ENCODE results near the gene NCAPG2.
"Not testable (repeated sequence)": the region's sequence is repeated elsewhere in the genome, so short reads cannot be mapped to it uniquely, and the experiment has no call there.

The NCAPG2 gene

DNA sequence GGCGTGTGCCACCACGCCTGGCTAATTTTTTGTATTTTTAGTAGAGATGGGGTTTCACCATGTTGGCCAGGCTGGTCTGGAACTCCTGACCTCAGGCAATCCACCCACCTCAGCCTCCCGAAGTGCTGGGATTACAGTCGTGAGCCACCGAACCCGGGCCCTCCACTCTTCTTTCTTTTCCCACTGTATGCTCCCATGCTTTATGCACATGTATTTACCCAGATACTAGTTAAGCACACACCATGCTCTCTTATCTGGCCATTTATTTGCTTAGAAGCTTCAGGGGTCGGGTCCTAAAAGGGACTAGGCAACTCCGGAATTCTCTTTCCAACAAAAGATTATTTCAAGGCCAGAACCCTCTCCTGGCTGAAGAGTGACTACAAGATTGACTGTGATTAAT is 78.3 kb downstream of the NCAPG2 start:
- not testable (repeated sequence) for DNase-seq

DNA sequence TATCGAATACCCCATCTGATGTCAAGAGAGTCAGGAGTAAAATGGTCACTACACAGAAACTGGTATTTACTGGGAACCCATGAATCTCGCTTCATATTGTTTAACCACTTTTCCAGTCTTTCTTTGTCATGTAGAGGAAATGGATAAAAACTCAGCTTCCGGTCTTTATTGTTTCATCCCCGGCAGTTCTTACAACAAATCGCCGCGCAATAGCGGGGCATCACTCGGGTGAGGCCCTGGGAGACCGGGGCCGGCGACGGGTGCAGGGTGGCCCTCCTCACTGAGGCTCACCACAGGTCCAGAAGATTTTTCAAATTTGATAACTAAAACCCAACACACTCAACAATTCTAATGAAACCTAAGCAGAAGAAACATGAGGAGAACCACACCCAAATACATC is 81.4 kb downstream of the NCAPG2 start:
- no peak for DNase-seq

DNA sequence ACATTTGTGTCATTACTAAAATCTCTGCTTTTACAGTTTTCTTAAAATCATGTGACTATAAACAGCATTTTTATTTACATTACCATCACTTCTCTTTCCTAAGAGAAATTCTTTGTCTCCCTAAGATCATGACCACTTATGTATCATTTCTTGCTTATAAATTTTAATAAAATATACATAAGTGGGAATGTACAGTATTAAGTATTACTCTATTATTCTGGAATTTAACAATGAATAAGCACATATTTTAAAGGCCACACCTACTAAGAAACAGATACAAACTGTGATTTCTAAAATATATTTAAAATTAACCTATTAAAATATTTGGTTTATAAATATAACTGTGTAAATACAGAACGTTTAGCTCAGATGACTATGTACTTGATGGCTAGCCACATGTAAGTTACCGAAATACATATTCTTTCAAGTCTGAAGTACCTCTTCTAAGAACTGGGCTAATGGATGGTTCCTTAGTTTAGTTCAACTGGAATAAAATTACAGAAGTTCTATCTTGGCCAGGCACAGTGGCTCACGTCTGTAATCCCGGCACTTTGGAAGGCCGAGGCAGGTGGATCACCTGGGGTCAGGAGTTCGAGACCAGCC is 83.7 kb downstream of the NCAPG2 start:
- no peak for DNase-seq

DNA sequence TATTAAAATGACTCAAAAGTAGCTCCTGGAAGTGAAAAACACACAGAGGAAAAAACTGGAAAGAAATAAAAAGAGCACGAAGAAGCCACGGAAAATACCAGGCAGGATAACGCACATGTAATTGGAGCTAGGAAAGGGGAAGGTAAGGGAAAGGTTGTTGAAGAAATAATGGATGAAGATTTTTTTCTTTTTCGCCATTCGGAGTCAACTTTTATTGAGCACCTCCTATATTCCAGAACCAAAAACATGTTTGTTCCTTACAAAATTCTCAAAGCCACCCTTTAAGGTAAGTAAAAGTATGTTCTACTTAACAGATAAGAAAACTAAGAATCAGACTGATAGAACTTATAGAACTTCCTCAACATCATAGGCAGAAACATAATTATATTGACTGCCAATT is 84.2 kb downstream of the NCAPG2 start:
- no peak for DNase-seq

DNA sequence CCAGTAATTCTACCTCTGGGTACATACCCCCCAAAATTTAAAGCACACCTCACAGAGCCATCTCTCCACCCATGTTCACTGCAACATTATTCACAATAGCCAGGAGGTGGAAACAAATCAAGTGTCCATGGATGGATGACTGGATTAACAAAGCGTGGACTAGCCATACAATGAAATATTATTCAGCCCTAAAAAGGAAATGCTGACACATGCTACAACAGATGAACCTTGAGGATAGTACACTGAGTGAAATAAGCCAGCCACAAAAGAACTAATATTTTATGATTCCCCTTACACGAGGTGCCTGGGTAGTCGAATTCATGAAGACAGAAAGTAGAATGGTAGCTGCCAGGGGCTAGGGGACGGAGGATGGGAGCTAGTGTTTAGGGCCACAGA is 85.9 kb downstream of the NCAPG2 start:
- DNase-seq, result no peak

DNA sequence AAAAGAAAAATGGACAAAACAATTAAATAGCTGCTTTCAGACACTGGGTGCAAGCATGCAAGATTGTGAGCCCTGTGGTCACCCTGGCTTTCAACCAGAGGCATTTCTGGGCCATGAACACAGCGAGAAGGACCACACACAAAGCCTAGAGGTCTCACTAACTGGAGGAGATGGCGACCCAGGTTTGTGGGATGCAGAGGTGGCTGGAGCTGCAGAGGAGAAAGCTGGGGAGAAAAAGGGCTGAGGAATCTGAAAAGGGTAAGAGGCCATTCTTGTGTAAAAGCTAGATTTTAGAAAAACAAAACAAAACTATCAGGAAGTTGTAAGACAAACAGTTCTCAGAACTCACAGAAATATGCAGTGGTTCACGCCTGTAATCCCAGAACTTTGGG is 86.9 kb downstream of the NCAPG2 start:
- no peak for DNase-seq

DNA sequence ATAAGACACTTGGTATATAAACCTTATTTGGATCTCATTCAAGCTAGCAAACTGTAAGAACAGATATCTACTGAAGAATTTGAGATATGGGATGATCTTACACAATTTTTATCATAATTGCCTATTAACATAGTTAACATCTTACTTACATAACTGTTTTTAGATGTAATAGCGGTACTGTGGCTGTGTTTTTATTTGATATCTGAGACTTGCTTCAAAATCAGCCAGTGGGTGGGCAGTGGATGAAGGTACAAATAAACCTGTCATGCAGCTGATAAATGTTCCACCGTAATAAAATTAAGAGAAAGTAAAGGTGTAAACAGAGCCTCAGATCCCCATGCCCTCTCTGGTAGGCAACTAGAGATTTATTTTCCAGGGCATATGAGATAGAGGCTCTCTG is 88.6 kb downstream of the NCAPG2 start:
- DNase-seq, result no peak

DNA sequence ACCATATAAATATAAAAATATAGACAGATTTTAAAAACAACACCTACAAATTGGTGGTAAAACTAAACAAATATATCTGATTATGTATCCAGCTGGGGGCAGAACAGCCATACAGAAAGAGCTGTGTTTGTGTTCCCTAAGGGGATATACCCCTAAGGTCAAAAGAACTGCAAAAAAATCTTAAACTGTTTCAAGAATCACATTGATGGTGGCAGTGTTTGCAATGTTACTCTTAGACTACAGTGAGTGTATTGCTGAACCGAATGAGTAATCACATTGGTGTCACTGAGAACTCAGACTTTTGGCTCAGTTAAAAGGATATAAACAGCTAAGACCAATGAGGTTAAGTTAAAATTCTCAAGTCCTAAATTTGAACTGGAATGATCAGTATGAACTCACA is 89.9 kb downstream of the NCAPG2 start:
- DNase-seq, result no peak

DNA sequence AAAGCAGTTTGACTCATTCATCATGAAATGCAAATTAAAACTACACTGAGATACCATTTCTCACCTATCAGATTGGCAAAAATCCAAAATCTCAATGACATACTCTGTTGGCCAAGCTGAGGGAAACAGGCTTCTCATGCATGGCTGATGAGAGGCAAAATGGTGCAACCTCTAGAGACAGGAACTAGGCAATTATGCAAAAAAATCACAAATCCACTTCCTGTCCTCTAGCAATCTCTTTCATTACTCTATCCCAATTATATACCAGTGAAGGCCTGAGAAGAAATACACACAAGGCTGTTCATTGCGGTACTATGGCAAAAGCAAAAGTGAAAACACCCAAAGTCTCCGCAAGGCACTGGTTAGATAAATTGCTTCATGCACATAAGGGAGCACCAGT is 91.1 kb downstream of the NCAPG2 start:
- DNase-seq, result peak in 1 of 4 experiments; percentile 3

DNA sequence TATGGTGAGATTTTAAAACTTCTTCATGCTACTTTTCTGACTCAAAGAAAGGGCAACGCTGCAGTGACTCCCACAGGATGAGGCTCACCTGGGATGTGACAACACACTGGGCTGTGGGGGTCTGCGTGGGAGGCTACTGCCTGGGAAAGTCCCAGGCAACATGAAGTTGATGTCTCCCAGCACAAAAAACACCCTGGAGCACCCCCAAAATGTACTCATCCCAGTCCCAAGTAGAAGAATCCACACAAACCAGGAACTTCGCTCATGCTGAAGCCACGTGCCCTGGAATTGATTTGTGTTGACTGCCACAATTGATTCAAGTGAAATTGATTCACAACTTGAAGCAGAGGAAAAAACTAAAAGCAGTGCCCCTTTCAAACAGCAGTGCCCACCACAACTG is 92.1 kb downstream of the NCAPG2 start:
- no peak for DNase-seq

DNA sequence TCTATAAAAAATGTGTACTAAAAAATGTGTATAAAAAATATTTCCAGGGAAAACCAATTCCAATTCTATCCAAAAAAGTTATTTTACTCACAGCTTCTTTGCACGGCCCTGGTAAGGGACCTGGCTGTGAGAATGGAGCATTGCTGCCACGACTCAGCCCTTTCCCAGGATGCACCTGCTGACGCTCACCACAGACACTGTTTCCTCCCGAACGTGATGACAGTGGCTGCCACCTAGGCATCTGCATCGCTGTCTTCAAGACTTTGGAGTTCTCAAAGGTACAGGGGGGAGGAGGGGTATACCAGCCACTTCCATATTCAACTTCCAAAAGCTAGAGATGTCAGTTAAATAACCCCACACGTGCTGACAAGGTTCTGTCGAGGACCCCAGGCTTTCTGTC is 93.1 kb downstream of the NCAPG2 start:
- DNase-seq, result no peak

DNA sequence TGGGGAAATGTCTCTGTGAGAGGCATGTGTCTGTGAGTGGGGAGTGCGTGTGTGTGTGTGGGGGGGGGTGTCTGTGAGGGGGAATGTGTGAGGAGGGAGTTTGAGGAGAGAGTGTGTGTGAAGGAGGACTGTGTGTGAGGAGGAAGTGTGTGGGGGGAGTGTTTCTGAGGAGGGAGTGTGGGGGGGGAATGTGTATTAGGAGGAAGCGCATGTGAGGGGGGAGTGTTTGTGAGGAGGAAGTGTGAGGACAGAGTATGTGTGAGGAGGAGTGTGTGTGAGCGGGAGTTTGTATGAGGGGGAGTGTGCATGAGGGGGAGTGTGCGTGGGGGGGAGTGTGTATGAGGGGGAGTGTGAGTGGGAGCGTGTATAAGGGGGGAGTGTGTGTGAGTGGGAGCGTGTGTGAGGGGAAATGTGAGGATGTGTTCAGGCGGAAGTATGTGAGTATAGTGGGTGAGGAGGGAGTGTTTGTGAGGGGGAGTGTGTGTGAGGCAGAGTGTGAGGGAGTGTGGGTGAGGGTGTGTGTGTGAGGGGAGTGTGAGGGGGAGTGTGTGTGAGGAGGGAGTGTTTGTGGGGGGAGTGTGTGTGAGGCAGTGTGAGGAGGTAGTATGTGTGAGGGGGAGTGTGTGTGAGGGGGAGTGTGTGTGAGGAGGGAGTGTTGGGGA is 95.2 kb downstream of the NCAPG2 start:
- DNase-seq, result peak in 1 of 4 experiments; percentile 28

DNA sequence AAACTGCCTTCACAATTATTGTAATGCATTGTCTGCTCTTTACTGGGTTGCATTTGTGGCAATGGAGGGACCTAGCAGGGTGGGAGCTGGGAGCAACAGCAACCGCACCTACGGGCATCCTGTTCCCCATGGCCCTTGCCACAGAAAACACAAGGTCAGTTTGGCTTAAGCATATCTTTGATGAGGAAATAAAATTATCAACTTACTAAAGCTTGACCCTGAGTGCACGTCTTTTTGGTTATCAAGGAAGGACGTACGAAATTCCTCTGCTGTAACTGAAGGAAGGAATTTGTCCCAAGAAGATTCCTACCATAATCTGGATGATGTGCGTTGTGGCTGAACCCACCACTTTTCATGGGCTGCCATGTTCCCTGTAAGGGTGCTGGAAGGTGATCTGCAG is 97.0 kb downstream of the NCAPG2 start:
- no peak for DNase-seq

DNA sequence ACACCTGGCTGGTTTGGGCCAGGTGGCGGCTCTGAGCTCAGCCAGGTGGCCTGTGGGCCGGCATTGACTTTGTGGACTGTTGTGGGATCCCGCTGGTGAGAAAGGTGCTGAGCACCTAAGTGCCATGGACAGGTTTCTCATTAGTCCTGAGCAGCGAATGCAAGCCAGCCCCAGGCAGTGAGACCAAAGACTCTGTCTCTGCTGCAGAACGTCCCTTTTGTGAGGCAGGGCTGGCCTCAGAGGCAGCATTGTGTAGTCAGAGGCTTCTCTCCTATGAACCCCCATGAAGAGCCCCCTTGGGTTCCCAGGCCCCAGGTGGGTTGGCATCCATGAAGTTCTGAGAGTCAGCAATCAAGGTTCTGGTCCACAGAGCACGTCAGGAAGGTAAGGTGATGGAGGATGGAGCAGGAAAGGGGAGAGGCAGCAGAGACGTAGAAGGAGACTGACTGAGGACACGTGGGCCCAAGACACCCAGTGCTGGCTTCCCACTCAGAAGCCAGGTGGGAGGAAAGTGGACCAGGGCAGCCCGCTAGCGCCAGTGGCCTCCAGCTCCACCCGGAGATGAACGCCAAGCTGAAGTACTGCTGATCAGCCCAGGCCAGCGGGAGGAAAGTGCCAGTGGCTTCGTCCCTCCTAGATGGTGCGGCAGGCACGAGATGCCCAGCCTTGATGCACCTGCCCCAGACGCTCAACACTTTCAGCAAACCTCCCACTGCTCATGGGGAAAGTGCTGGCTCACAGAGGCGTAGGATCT is 97.8 kb downstream of the NCAPG2 start:
- no peak for DNase-seq

DNA sequence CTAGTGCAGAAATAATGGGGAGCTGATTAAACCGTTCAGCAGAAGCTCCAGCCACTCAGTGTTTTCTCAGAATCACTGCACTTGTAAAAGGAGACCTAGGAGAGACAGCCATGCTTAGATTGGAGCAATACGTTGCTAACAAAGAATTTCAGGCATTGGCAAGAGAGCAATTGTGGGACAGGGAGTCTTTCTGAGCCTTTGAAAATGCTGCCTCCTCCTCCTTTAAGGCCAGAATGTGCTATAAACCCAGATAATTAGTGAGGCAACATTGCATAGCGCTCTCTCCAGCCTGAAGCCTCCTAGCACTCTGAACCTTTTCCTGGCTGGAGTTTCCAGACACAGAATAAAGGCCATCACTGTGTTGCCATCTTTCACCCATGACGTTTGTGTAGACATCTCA is 98.5 kb downstream of the NCAPG2 start:
- DNase-seq, result no peak

DNA sequence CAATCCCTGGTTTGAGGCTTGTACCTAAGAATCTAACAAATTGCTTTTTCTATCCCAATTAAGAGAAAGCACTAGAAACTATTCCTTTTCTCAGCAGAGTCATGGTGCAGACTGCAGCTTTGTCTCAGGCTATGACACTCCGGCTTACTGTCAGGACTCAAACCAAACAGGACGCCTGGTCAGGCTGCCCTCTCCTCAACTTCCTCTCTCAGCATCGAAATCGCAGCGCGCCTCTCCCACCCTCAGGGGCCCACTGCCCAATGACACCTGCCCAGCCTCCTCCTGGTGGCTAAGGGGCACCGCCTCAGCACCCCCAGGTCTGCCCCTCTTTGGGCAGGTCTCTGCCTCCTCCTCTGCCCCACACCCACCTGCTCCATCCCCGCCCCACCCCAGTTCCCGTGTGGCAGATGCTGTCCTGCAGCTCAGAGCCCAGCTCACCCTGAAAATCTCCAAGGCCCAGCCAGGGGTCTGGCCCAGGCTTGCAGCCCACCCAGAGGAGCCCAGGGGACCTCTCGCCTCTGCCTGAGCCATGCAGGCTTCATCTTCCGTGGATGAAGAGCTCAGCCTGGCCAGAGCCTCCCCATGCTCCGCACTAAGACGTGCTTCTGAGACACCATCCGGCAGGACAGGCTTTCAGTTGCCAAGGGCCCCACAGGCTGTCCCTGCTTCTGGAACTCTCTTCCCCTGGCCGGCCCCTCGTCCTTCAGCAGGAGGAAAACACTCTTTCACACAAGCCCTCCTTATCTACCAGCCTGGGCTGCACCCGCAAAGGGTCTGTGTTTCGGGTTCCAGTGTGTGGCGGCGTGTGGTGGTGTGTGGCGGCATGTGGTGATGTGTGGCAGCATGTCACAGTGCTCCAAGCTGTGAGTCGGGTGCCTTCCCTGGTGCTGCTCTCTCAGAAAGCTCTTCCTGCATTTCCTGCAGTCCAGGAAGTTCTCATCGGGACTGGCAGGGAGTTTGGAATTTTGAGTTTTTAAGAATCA is 100.5 kb downstream of the NCAPG2 start:
- DNase-seq, result no peak

DNA sequence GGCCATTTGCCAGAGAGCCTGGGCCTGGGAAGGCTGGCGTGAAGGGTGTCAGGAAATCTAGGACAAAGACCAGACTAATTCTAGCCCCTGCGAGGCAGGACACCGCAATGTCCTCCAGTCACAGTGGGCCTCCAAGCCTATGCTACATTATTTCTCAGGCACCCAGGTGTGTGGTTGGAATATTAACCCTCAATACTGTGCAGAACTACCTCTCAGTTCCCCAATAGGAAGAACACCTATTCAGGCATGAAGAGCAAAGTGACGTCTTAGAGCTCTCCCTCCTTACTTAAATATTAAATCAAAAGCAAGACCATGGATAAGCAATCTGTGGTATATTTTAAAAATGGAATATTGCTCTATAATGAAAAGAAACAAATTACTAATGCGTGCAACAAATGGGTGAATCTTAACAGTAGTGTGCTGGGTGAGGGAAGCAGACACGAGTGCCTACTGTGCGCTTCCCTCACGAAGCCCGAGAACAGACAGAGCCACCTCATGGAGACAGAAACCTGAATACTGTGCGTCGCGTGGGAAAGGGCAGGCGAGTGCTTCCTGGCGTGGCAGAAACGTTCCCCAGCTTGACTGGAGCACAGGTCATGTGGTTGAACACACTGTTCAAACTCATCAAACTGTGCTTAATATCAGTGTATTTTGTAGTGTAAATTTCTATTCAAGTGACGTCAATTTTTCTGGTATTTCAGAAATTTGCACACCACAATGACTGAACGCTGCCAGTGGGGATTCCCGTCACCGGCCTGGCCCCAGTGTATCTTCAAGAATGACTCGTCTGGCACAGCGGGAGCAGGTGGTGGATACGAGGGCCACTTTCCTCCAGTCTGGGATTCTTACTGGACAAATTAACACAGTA is 101.5 kb downstream of the NCAPG2 start:
- no peak for DNase-seq

DNA sequence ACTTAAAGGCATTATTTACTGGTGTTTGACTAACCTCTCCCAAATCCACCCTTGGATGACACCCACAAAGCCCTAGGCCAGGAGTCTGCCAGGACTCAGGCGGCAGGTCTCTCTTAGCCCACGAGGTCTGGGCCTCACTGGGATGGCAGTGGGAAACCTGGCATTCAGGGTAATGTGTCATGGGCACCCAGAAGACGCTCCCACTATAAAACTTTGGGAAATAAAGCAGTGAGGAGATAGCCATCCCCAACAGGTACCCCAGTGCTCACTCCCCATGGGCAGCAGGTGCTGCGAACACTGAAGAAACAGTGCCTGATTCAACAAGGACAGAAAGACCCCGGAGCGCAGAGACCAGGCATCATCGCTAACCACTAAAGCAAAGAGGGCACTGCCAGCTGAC is 102.6 kb downstream of the NCAPG2 start:
- DNase-seq, result no peak

DNA sequence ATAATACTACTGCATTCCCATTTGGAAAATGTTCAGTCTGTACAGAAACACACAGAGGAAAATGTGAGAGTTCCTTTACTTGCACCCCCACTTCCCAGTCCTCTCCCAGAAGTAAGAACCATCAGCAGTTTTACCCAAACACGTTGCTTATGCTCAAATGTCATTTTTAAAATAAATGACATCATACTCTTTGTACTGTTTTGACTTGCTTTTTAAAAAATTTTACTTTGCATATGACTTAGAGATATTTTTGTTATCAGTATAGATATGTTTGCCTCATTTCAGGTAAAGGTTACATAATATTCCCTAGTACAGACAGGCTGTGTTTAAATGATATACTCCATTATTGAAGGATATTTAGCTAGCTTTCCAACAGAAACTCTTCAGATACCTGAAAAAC is 103.5 kb downstream of the NCAPG2 start:
- DNase-seq, result no peak

DNA sequence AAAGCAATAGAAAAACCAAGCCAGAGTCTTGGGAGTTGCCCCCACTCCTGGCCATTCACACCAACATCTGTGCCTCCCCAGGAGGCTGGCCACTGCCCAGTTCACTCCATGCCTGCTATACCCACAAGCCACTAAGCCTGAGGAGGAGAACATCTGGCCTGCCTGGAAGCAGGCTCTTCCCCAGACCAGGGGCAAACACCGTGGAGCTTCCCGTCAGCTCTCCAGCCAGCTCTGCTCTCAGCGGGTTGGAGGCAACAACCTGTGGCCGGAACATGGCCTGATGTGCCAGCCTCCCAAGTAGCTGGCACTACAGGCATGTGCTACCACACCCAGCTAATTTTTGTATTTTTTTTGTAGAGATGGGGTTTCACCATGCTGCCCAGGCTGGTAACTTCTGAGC is 107.9 kb downstream of the NCAPG2 start:
- DNase-seq, result no peak

DNA sequence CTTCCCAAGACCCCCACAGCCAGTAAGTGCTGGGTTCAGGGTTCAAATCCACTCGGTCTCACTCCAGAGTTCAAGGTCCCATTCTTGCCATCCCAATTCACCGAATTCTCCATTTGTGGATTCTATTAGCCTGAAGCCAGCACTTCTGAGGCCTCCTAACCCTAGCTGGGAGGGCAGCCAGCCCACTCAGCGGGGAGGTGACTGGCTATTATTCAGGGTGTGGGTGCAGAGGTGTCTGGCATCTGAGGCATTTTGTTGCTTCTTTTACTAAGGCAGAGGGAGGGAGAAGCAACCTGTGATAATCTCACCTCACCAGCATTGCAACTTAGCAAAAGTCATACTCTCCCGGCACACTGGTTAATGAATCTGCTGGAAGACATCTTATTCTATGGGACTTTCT is 108.3 kb downstream of the NCAPG2 start:
- no peak for DNase-seq

DNA sequence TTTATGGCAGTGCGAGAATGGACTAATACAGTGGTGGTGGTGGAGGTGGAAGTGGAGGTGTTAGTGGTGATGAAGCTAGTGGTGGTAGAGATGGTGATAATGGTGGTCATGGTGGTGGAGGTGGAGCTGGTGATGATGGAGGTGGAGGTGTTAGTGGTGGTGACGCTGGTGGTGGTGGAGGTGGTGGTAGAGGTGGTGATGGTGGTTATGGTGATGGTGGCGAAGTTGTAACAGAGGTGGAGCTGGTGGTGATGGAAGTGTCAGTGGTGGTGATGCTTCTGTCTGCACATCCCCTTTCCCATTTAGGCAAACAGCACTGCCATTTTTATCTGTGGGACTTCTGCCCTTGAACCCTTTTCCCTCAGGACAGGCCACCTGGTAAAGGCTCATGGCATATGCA is 109.5 kb downstream of the NCAPG2 start:
- DNase-seq, result peak in 2 of 4 experiments; percentile 22 to 27

Data from suppressor macrophage (primary cell).